H1 (cell line): Measurements from ENCODE around the gene OPN1MW3. TPM values are rescaled to one million over a fixed set of nuclear protein-coding genes. Genes with fewer than 3 reads are reported as not detected.
"Not testable (repeated sequence)": the region's sequence is repeated elsewhere in the genome, so short reads cannot be mapped to it uniquely, and the experiment has no call there.

ENCODE experiments used
- CTCF ChIA-PET: fragments of 300-600 bp; sonication (Branson Sonifier 250); formaldehyde crosslinking; loops from one replicate; lab custom pipeline; 2021; ENCODE audit not compliant: partially characterized antibody; lab: Charles Lee
- POLR2A ChIA-PET: fragments of 300-600 bp; sonication (Branson Sonifier 250); formaldehyde crosslinking; loops from one replicate; lab custom pipeline; 2021; ENCODE audit warnings: inconsistent platforms; ENCODE audit not compliant: partially characterized antibody; lab: Charles Lee
- DNase-seq, 2 experiments: peaks; one replicate each; pipeline versions ENCODE4 v3.0.0 to v3.0.0-alpha.2; 2010 to 2022; ENCODE audit warnings: low spot score in 2 of 2, low read depth in 1 of 2, mixed read lengths in 1 of 2
- FAIRE-seq: peaks from 2 replicates; lab custom pipeline; 2011; peaks lifted over from hg19 to GRCh38; lab: Jason Lieb, UNC
- H2AFZ ChIP-seq: 2 replicates; pipeline ENCODE4 v1.8.1; 2012; ENCODE audit warnings: low read length, inconsistent platforms
- H2AK5ac ChIP-seq: 2 replicates; pipeline ENCODE4 v1.6.1; 2013; ENCODE audit warnings: low read depth, low read length
- H2BK120ac ChIP-seq: replicated peaks from 2 replicates; pipeline ENCODE3; 2013; ENCODE audit warnings: low read depth, low read length, inconsistent platforms
- H2BK12ac ChIP-seq: 2 replicates; pipeline ENCODE4 v1.6.1; 2013; ENCODE audit warnings: low read depth, low read length
- H2BK15ac ChIP-seq: 2 replicates; pipeline ENCODE4 v1.6.1; 2013; ENCODE audit warnings: low read length
- H2BK20ac ChIP-seq: 2 replicates; pipeline ENCODE4 v1.6.1; 2013; ENCODE audit warnings: low read length
- H2BK5ac ChIP-seq: 2 replicates; pipeline ENCODE4 v1.6.1; 2013; ENCODE audit warnings: low read depth, low read length
- H3K14ac ChIP-seq: 2 replicates; pipeline ENCODE4 v1.6.1; 2013; ENCODE audit warnings: inconsistent platforms; ENCODE audit not compliant: insufficient read length
- H3K18ac ChIP-seq: 2 replicates; pipeline ENCODE4 v1.6.1; 2013; ENCODE audit warnings: low read length; ENCODE audit errors: extremely low read depth
- H3K23ac ChIP-seq: 2 replicates; pipeline ENCODE4 v1.6.1; 2013; ENCODE audit warnings: inconsistent platforms; ENCODE audit not compliant: insufficient read length
- H3K23me2 ChIP-seq: 2 replicates; pipeline ENCODE4 v1.6.1; 2013; ENCODE audit warnings: low read depth, low read length
- H3K27ac ChIP-seq: 2 replicates; pipeline ENCODE4 v1.6.1; 2011; ENCODE audit warnings: low read depth, low read length, inconsistent platforms
- H3K27me3 ChIP-seq, 4 experiments: replicated peaks in 1 of 4; 1 replicate in 1 of 4; 2 replicates in 3 of 4; pipeline versions ENCODE4 v1.6.1 to v1.8.1; 2011 to 2013; ENCODE audit warnings: low read length in 3 of 4, mild to moderate bottlenecking in 3 of 4, inconsistent platforms in 2 of 4, mixed read lengths in 2 of 4, moderate library complexity in 1 of 4; ENCODE audit not compliant: control insufficient read depth in 3 of 4, insufficient read depth in 3 of 4; ENCODE audit errors: extremely low read depth in 1 of 4
- H3K36me3 ChIP-seq, 4 experiments: 2 replicates each; pipeline versions ENCODE4 v1.6.1 to v1.8.1; 2011 to 2013; ENCODE audit warnings: mild to moderate bottlenecking in 4 of 4, low read length in 3 of 4, moderate library complexity in 2 of 4, control low read depth in 1 of 4, inconsistent platforms in 1 of 4; ENCODE audit not compliant: insufficient read depth in 4 of 4, control insufficient read depth in 2 of 4
- H3K4ac ChIP-seq: replicated peaks from 2 replicates; pipeline ENCODE3; 2013; ENCODE audit warnings: low read length, low read depth, mixed read lengths, inconsistent platforms; ENCODE audit not compliant: insufficient read length
- H3K4me1 ChIP-seq, 4 experiments: replicated peaks in 1 of 4; 1 replicate in 1 of 4; 2 replicates in 3 of 4; pipeline versions ENCODE4 v1.6.1 to v1.8.1; 2011 to 2013; ENCODE audit warnings: low read length in 3 of 4, inconsistent platforms in 2 of 4, mixed read lengths in 1 of 4; ENCODE audit not compliant: insufficient read depth in 4 of 4, control insufficient read depth in 3 of 4
- H3K4me2 ChIP-seq, 2 experiments: 2 replicates each; pipeline versions ENCODE4 v1.6.1 to v1.8.1; 2011 to 2013; ENCODE audit warnings: low read depth in 2 of 2, low read length in 2 of 2, control low read depth in 1 of 2, inconsistent platforms in 1 of 2, mild to moderate bottlenecking in 1 of 2; ENCODE audit not compliant: insufficient read depth in 1 of 2
- H3K4me3 ChIP-seq, 4 experiments: fragments of 200-600, 300-600 bp in 1 of 4; sonication (generic), shearing (Covaris generic), sonication (Bioruptor Twin) in 1 of 4; 2 replicates each; pipeline versions ENCODE4 v1.5.1 to v1.8.1; 2011 to 2016; ENCODE audit warnings: low read length in 4 of 4, low read depth in 3 of 4, control low read depth in 2 of 4, inconsistent platforms in 2 of 4, mild to moderate bottlenecking in 2 of 4, mixed read lengths in 1 of 4, moderate library complexity in 1 of 4; ENCODE audit not compliant: insufficient read depth in 2 of 4; ENCODE audit errors: extremely low read depth in 1 of 4
- H3K56ac ChIP-seq: replicated peaks from 2 replicates; pipeline ENCODE3; 2013; ENCODE audit warnings: low read depth, mild to moderate bottlenecking, mixed read lengths, low read length, inconsistent platforms; ENCODE audit not compliant: insufficient read length
- H3K79me1 ChIP-seq: 2 replicates; pipeline ENCODE4 v1.6.1; 2013; ENCODE audit warnings: low read depth, low read length, control low read depth
- H3K79me2 ChIP-seq, 2 experiments: 2 replicates each; pipeline versions ENCODE4 v1.6.1 to v1.8.1; 2012 to 2013; ENCODE audit warnings: low read length in 2 of 2, mild to moderate bottlenecking in 2 of 2, inconsistent platforms in 1 of 2; ENCODE audit not compliant: insufficient read depth in 2 of 2, control insufficient read depth in 1 of 2
- H3K9ac ChIP-seq, 4 experiments: replicated peaks in 1 of 4; 1 replicate in 1 of 4; 2 replicates in 3 of 4; pipeline versions ENCODE4 v1.6.1 to v1.8.1; 2011 to 2013; ENCODE audit warnings: low read depth in 3 of 4, low read length in 3 of 4, control low read depth in 2 of 4, mild to moderate bottlenecking in 2 of 4, moderate library complexity in 2 of 4, inconsistent platforms in 1 of 4; ENCODE audit errors: extremely low read depth in 1 of 4
- H3K9me3 ChIP-seq, 2 experiments: 2 replicates each; pipeline versions ENCODE4 v1.6.1 to v1.8.1; 2012 to 2013; ENCODE audit warnings: mild to moderate bottlenecking in 2 of 2, moderate library complexity in 2 of 2, control low read depth in 1 of 2, inconsistent platforms in 1 of 2, low read depth in 1 of 2, low read length in 1 of 2, mixed read lengths in 1 of 2; ENCODE audit not compliant: insufficient read depth in 2 of 2
- H4K20me1 ChIP-seq, 2 experiments: replicated peaks in 1 of 2; 2 replicates each; pipeline versions ENCODE3 to v1.8.1; 2011 to 2013; ENCODE audit warnings: inconsistent platforms in 2 of 2, low read length in 2 of 2, mild to moderate bottlenecking in 1 of 2; ENCODE audit not compliant: insufficient read depth in 2 of 2, control insufficient read depth in 1 of 2
- H4K5ac ChIP-seq: 2 replicates; pipeline ENCODE4 v1.6.1; 2013; ENCODE audit warnings: low read length, low read depth, mixed read lengths, inconsistent platforms; ENCODE audit not compliant: insufficient read length
- H4K8ac ChIP-seq: 2 replicates; pipeline ENCODE4 v1.8.0; 2013; ENCODE audit warnings: mild to moderate bottlenecking, moderate library complexity, low read length, inconsistent platforms; ENCODE audit not compliant: insufficient read depth; ENCODE audit errors: extremely low read depth
- H4K91ac ChIP-seq: replicated peaks from 2 replicates; pipeline ENCODE3; 2013; ENCODE audit warnings: low read length, mixed read lengths, inconsistent platforms; ENCODE audit not compliant: insufficient read length
- WGBS, 2 experiments: shearing (Covaris generic) in 1 of 2; methylation state at CpG; one replicate each; pipeline versions ENCODE4 v1.1.6 to v1.1.7; 2013 to 2015; ENCODE audit warnings: low lambda C conversion rate in 2 of 2, mixed read lengths in 2 of 2, inconsistent platforms in 1 of 2, low coverage in 1 of 2, missing lambda C conversion rate in 1 of 2; ENCODE audit not compliant: insufficient replicate concordance in 2 of 2, insufficient coverage in 1 of 2, insufficient read length in 1 of 2; ENCODE audit errors: extremely low coverage in 1 of 2, missing lambda C conversion rate in 1 of 2; 5-methylcytosine and 5-hydroxymethylcytosine counted together
- polyA plus RNA-seq, 7 experiments: library from polyadenylated mRNA; depleted of rRNA in 3 of 7; stranded (reverse) in 5 of 7; unstranded in 2 of 7; fragments of >200 nt in 5 of 7; fragments of 200-250 nt in 2 of 7; gene quantifications; 1 replicate in 5 of 7; 2 replicates in 1 of 7; 4 replicates in 1 of 7; pipeline versions ENCODE4 v1.2.1 to v1.2.3, GENCODE V29; 2011 to 2013; ENCODE audit warnings: missing spikeins in 2 of 7, mixed read lengths in 2 of 7
- total RNA-seq: library from RNA; stranded (reverse); fragmentation: NEBNext Ultra II Directional; extraction: Animal tissue kit (Norgen Biotek cat#: 25700); gene quantifications from 2 replicates; pipeline ENCODE4 v1.2.1, GENCODE V29; 2021

Gene OPN1MW3
- total and polyA plus RNA-seq, 2 of the 8 experiments (the other 6 are each of a cell fraction or from before 2014, with no cell fraction given): not detected

DNA sequence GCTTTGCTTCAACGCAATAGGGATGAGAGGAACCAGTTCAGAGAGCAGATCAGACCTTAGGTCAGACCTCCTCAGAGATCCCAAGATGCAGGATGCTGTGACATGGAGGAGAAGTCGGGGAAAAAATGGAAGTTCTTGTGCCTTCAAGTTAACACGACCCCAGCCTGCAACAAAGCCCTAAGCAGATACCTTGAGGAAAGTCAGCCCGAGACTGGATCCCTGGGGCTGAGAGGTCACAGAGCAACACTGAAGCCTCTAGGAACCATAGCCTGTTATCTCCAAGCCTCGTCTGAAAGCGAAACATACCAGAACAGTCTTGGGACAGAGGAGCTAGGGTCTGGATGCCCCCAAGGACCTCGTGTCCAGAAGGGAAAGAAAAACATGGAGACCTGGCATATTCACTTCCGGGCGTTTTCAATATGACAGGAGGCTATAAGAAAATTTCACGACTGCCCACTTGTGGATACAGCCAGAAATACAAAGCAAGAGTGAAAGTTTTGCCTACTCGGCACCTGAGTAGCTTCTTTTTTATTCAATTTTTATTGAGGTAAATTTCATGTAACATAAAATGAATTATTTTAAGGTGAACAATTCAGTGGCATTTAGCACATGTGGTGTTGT is 18.3 kb upstream of the OPN1MW3 start:
- H2BK20ac ChIP-seq, H3K27me3 ChIP-seq, H2BK15ac ChIP-seq, H3K4me2 ChIP-seq, FAIRE-seq, H2BK5ac ChIP-seq, H4K8ac ChIP-seq, H3K18ac ChIP-seq, H3K4ac ChIP-seq, H3K23me2 ChIP-seq, H3K23ac ChIP-seq, H3K4me3 ChIP-seq, H3K9ac ChIP-seq, H3K56ac ChIP-seq, H2BK120ac ChIP-seq, H4K20me1 ChIP-seq, H3K36me3 ChIP-seq, H4K5ac ChIP-seq, POLR2A ChIA-PET, H3K27ac ChIP-seq, H2AFZ ChIP-seq, H3K79me2 ChIP-seq, H3K9me3 ChIP-seq, H3K79me1 ChIP-seq, DNase-seq, H2AK5ac ChIP-seq, H3K4me1 ChIP-seq, H3K14ac ChIP-seq, H2BK12ac ChIP-seq, H4K91ac ChIP-seq: not testable (repeated sequence)
- CTCF ChIA-PET: interaction anchor here (0.6 kb wide), 1 partner anchor 139 kb away, joined by 3 read pairs; no protein-coding TSS in a partner anchor
- 78% methylated on average over 3 of the region's 11 CpGs; no CpG with 5 or more reads in 1 of the 2 experiments for WGBS, 2 experiments

DNA sequence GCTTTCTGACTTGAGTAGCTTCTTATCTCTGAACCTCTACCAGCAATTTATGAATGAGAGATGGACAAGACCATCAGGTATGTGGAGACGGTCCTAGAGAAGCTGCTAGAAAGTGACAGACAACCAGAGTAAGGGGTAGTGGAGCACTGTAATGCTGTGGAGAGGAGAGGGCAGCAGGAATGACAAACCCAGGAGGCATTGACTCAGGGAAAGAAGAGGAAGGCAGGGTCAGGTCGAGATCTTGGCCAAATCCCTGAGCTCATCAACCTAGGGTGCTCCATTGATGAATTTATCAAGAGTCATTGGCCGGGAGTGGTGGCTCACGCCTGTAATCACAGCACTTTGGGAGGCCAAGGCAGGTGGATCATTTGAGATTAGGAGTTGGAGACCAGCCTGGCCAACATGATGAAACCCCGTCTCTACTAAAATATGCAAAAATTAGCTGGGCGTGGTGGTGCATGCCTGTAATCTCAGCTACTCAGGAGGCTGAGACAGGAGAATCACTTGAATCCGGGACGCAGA is 17.3 kb upstream of the OPN1MW3 start:
- POLR2A ChIA-PET, DNase-seq, H3K36me3 ChIP-seq, H2BK15ac ChIP-seq, H3K9ac ChIP-seq, H3K4me1 ChIP-seq, H3K23me2 ChIP-seq, H2AFZ ChIP-seq, H3K27me3 ChIP-seq, H3K4ac ChIP-seq, H4K20me1 ChIP-seq, H3K79me2 ChIP-seq, H3K4me2 ChIP-seq, H2BK120ac ChIP-seq, H3K56ac ChIP-seq, H3K9me3 ChIP-seq, H3K79me1 ChIP-seq, H3K27ac ChIP-seq, H2AK5ac ChIP-seq, H3K14ac ChIP-seq, H3K18ac ChIP-seq, H3K23ac ChIP-seq, H3K4me3 ChIP-seq, FAIRE-seq, H4K91ac ChIP-seq, H4K5ac ChIP-seq, H2BK5ac ChIP-seq, H4K8ac ChIP-seq, H2BK20ac ChIP-seq, H2BK12ac ChIP-seq: not testable (repeated sequence)
- WGBS, 2 experiments: 95% methylated on average over 4 of the region's 8 CpGs; no CpG with 5 or more reads in 1 of the 2 experiments
- CTCF ChIA-PET: interaction anchor here (0.6 to 1.0 kb wide), 2 partner anchors 78 to 140 kb away, joined by 3 read pairs; no protein-coding TSS in a partner anchor
